Left renal pelvis (tissue), 4 donors: Measurements from ENCODE around the gene SPAG9. TPM values are rescaled to one million over a fixed set of nuclear protein-coding genes. Genes with fewer than 3 reads are reported as not detected.

Source experiments
- DNase-seq, 4 donors: peaks; one replicate each; pipeline ENCODE4 v3.0.0-alpha.2; 2013; ENCODE audit warnings: low read depth in 4 of 4, low spot score in 3 of 4
- polyA plus RNA-seq, 4 donors: library from polyadenylated mRNA; unstranded; fragments of 120-200 nt; gene quantifications; one replicate each; pipeline ENCODE4 v1.2.1, GENCODE V29; 2013; ENCODE audit not compliant: insufficient read length in 4 of 4

Gene SPAG9
- polyA plus RNA-seq, 4 donors, result 110 to 128 (median 112) TPM

DNA sequence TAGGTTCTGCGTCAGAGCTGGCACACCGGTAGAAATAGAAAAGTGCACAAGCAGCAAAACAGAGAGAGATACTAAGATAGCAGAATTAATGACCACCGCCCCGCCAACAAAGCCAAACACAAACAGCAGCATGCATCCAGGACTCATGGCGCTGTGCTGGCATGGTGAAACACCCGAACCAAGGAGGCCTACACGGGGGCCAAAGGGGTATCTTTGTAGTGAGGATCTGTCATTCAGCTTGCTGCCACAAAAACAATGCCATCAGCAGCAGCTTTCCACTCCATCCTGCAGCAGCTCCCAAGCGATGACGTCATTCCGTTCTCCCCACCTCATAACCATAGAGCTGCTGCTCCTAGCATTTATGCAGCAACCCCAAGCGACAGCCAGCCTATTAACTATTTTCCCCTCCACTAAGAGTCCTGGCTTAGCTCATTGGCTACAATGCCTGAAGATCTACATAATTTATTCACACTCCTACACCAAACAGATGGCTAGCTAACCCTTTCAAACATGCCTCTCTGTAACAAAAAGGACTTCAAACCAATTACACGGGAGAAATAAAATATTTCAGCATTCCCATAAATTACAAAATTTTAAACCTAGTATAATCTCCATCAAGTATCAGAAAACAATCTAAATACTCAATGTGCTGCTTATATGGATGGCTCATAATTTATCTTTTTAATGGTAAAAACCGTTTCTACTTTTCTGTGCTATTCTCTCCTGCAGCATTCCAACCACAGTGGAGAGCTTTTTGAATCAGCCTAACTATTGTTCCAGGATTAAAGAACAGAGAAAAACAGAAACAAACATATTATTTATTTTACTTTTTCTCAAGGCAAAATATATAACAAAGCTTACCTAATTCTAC, 73.9 kb downstream of the SPAG9 start:
- DNase-seq, result peak; percentile 89 to 96 (median 92)

DNA sequence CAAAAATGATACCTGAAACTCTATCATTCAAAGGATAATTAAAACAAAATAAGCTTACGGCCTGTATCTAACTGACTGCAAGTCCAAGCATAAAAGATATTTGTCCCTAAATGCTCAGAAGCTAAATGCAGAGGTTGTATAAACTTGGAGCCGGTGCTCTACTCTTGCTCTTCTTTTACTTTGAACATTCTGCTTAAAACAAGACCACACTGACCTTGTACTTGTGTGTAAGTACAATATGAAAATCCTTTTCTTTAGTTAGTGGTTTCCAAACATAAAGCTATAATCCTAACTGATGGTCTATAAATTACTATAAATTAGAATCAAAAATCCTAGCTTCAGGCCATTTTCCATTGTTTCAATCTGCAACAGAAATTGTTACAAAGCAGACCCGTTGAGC, 74.6 kb downstream of the SPAG9 start:
- peak in 1 of 4 donors; percentile 43 for DNase-seq

DNA sequence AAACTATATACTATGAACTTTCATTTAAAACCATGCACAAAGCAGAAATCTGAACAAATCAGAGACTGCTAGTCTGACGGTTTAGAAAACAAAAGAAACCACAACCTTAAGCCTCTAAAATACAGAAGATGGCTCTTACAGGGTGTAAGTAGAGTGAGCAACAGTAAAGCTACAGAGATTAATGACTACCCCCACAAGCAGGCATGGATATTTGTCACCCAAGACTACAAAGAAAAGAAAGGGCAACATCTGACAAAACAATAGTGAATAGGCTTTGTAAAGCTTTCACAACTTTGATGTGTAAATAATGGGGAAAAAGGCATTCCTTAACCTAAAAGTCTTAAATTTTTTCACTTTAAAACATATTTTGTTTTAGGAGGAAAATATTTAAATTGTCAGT, 75.0 kb downstream of the SPAG9 start:
- DNase-seq, result no peak

DNA sequence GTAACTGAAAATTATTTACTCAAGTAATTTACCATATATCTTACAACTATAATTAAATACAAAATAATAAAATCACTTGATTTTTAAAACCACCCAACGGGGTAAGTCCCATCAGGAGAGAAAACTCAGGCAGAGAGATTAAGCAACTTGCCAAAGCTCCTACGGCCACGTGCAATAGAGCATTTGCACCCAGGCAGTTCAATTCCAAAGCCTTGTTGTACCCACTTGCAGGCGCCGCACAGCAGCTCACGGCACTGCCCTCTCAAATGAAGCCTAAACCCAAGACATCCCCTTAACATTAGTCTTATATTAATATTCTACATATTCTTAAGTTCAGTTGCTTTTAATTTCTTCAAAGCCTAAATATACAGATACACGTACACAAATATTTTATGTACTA, 75.7 kb downstream of the SPAG9 start:
- DNase-seq, result no peak

DNA sequence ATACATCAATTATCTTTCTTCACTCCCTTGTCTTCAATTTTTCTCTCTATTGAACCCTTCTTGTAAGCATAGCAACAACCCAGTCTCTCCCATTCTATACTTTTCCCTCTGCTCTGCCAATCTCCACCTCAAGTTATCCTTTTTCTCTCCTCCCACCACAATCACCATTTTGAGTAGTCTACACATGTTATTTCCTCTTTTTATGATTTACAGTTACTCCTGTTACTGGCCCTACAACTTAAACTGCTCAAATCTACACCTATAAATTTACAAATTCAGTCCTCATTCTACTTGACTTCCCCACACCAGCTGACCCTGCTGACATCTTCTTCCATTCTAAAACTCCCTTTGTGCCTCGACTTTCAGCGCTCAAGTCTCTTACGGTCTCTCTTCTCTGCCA, 84.6 kb downstream of the SPAG9 start:
- DNase-seq, result no peak

DNA sequence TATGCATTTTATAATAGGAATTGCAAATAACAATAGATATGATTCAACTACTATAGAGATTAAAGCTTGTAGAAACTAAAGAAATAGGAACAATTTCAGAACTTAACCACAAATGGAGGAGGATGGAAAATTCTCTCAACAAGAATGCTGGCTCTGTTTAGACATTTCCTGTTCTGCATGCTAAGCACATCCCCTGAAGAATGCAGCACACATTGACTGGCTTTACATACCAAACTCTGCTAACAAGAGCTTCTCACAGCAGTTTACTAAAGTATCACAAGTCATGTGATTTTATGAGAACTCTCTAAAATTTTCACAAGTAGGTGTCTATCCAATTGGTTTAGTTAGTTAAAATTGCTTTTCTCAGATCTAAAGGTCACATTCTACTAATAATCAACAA, 85.2 kb downstream of the SPAG9 start:
- DNase-seq, result no peak

DNA sequence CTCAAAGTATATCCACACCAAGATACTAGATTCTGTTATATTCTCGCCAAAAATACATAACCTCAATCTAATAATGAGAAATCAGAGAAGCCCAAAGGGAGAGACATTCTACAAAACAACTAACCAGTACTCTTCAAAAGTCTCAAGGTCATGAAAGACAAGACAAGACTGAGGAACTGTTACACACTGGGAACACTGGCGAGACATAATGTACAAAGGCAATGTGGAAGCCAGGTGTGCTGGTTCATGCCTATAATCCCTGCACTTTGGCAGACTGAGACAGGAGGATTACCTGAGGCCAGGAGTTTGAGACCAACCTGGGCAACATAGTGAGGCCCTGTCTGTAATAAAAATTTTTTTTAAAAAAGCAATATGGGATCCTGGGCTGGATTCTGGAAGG, 85.9 kb downstream of the SPAG9 start:
- no peak for DNase-seq

DNA sequence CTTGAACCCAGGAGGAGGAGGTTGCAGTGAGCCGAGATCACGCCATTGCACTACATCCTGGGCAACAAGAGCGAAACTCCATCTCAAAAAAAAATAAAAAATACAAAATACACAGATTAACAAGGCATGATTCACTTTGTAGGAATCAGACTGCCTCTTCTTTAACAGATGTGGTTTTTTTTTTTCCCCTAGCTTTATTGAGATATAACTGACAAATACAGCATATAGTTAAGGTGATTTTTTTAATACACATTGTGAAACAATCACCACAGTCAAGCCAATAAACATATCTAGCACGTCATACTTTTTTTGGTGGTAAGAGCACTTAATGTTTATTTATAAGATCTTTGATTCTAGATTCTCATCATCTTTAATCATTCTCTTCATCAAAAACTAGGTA, 87.8 kb downstream of the SPAG9 start:
- no peak for DNase-seq

DNA sequence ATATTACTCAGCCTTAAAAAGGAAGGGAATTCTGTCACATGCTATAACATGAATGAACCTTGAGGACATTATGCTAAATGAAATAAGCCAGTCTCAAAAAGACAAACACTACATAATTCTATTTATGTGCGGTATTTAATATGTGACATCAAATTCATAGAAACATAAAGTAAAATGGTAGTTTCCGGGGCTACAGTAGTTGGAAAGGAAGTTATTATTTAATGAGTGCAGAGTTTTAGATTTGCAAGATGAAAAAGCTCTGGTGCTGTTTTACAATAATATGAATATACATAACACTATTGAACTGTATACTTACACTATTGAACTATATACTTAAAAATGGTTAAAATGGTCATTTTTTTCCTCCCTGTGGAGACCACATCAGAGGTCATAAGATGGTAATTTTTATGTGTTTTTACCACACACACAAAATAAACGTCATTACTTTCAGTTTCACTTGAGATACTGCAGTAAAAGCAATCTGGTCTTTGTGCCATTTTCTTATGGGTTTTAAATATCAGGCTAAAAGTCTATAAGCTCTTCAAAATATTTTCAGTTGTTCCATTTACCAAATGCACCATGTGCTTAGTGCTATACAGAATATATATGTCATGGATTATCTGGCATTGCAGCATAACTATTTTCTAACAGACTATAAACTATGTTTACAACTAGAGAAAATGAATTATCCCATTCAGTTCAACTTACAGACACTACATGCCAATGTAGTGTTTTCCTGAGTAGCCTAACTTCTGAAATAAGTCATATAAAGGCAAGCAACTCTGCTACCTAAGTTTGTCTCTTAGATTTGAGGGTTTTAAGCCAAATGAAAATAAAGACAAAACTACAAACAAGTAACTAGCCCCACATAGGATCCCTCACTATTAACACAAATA, 90.9 kb downstream of the SPAG9 start:
- no peak for DNase-seq

DNA sequence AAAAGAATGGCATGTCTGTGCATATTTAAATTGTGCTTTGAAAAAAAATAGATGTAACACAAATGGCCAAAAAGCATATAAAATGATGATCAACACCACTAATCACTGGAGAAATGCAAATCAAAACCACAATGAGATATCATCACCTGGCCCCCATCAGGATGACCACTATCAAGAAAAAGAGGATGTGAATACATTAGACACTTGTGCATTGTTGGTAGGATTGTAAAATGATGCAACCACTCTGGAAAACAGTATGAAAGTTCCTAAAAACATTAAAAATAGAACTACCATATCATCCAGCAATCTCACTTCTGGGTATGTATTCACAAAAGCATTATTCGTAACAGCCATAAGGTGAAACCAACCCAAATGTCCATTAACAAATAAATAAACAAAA, 91.5 kb downstream of the SPAG9 start:
- no peak for DNase-seq

DNA sequence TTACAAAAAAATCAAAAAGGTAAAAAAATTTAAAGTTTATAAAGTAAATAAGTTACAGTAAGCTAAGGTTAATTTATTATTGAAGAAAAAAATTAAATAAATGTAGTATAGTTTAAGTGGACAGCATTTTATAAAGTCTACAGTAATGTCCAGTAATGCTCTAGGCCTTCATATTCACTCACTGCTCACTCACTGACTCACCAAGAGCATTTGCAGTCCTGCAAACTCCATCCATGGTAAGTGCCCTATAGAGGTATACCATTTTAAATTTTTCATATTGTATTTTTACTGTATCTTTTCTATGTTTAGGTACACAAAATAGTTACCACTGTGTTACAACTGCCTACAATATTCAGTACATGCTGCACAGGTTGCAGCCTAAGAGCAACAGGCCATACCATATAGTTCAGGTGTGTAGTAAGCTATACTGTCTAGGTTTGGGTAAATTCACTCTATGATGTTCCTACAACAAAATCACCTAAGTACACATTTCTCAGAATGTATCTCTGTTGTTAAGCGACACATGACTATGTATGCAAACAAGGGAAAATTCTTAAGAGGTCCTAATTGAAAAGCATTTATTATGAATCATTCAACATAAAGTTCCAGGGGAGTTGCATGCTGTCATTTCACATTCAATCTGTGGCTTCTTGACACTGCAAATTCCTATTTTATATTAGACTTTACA, 92.3 kb downstream of the SPAG9 start:
- DNase-seq, result no peak

DNA sequence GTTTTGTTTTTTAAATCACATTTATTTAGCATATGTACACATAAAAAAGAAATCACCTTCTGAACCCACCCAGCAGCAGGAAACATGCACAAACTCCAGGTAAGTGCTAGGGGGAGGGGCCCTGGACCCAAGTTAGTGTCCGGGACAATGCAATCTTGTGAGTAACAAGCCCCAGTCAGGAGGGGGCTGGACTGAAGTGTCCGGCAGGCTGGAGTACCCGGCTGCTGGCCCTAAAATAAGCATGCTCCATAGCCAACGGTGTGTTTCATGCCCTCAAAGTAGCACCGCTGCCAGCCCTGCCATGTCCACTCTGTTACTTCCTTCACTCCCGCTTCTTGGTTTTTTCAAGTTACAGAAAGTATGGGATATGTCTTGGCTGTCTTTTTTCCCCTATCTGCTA, 102.1 kb downstream of the SPAG9 start:
- DNase-seq, result no peak

DNA sequence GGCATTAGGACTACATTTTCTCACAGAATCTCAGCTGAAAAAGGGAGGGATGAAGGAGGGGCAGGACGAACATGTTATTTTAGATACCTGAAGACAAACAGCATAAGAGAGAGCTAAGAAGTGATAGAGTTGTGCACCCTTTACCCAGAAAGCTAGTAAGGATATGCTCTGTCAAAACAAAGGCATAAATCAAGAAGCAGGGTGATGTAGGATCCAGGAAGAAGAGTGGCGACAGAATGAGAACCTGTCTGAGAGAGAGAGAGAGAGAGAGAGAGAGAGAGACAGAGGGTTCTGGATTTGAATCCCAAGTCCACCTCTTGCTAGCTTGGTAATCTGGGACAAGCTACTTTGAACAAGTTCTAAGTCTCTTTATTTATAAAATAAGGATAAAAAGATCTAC, 103.4 kb downstream of the SPAG9 start:
- DNase-seq, result no peak

DNA sequence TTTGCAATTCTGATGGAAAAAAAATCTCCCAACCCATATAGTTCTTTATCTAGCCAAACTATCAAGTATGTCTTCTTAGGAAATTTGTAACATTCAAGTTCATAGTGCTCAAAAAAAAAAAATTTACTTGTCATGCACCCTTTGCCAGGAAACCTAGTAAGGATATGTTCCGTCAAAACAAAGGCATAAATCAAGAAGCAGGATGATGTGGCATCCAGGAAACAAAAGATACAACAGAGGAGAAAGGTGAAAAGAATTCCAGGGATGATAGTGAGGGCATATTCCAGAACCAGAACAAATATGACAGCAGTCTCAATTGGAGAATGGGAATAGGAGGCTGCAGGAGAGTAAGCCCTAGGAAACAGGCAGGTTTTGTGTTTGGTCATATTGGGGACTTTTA, 104.6 kb downstream of the SPAG9 start:
- no peak for DNase-seq

DNA sequence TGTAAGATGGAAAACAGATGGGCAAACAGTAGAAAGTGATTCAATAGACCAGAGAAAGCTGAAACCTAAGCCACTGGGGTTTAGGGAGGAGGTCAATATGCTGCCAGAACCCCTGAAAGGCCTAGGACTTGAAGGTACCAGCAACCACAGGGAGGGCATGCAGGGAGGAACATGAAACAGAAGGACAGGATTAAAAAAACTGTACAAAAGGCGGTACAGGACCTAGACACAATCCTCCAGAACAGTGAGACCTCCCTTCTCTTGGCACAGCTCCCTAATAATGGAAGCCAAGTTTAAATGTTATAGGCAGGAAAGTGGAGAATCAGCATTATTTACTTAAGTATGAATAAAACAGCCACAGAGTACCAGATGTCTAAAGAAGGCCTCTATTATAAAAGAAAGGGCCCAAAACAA, 105.5 kb downstream of the SPAG9 start:
- DNase-seq, result no peak

DNA sequence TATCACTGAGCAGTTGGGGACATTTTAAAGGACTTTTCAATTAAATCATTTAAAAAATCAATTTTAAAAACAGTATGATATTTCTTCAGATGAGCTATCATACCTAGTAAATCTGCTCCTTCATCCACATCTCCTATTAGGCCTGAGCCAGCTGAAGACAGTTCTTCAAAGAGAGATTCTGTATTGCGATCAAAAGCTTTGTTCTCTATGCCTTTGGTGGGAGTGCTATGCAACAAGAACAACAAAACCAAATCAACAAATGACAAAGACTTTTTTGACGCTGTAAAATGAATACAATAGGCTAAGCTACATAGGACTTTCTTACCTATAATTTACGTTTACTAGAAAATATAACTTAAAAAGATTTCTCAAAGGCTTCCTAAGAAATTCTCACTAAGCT, 106.5 kb downstream of the SPAG9 start:
- DNase-seq, result no peak

DNA sequence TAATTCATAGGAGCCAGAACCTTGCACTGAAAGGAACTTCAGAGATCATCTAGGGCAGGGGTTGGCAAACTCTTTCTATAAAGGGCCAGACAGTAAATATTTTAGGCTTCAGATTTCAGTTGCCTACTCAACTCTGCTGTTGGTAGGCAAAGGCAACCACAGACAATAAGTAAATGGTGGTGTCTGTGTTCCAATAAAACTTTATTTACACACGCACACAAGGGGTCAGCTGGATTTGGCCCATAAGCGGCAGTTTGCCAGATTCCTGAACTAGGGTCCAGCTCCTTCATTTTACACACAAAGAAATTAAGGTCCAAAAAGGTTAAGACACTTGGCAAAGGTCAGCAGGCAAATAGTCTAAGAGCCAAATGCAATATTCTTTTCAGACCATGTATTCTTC, 107.3 kb downstream of the SPAG9 start:
- DNase-seq, result no peak

DNA sequence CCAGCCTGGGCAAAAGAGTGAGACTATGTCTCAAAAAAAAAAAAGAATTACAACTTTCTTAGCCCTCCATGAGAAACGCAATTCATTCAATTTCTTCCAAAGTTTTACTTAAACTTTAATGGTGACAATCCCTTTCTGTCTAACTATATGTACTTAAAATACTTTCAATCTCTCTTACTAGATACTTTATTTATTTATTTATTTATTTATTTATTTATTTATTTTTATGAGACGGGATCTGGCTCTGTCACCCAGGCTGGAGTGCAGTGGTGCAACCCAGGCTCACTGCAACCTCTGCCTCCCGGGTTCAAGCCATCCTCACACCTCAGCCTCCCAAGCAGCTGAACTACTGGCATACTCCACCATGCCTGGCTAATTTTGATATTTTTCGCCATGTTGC, 108.1 kb downstream of the SPAG9 start:
- no peak for DNase-seq

DNA sequence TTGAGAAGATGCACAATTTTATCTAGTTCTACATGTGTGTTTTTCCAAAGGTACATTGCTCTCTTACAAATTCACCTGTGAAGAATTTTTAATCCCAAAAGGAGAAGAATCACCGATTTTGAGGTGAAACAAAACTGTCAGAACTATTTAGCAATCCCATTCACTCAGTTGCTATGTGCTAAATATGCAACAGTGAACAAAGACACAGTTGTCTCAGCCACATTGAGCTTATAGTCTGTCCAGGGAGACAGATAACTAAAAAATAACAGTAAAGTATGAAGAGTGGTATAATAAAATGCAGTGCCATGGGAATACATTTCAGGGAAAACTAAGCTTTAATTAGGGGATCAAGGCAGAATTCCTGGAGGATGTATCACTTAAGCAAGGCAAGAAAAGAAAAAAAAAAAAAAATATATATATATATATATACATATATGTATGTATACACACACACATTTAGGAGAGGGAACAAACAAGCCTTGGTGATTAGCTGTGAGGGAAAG, 110.4 kb downstream of the SPAG9 start:
- DNase-seq, result no peak

DNA sequence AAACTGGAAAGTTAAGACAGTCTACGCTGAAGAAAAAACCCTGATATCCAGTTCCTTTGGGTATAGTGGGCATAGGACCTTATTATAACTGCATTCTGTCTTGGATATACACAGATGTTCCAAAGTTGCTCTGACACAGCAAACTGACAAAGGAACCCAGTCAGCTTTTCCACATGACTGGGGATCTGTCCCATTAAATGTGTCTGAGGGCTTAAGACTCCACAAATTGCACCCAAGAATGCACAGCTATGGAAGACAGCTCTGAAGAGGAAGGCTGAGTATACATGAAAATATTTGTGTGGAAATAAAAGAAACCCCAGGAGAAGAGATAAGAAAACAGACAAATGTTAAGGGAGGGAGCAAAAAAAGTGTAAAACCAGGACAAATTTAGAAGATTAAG, 114.1 kb downstream of the SPAG9 start:
- DNase-seq, result no peak

DNA sequence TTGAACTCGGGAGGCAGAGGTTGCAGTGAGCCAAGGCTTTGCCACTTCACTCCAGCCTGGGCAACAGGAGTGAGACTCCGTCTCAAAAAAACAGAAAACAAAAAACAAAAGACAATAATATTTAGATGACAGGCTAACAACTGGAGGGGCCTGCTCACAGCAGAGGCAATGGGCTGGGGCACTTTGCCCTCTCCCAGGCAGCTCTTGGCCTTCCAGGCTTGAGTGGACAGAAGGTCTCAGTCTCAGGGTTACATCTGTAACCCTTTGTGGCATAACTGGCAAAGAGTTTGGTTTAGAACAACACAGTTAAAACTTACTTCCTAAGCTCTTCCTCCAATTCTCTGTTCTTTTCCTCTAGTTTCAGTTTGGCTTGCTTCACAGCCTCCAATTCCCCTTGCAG, 114.9 kb downstream of the SPAG9 start:
- no peak for DNase-seq
